Measurements from ENCODE around the gene OR7C1.
A peak's percentile ranks its signal among the peaks of the same experiment; 100 is the strongest.

Gene OR7C1

GRCh38 chr19:14762111-14762510, 72.9 kb downstream of the OR7C1 start:
- Histone ChIP-seq H3K36me3 (ENCODE audit: low read depth) (no peaks in the 10 kb centered on the region), H3K27ac (ENCODE audit: poor library complexity, severe bottlenecking) (no peak overlapping the region), H3K27me3 (ENCODE audit: insufficient read depth, poor library complexity, severe bottlenecking) (no peaks in the 10 kb centered on the region), H3K4me1 (ENCODE audit: insufficient read depth, poor library complexity, severe bottlenecking) (no peaks in the 10 kb centered on the region), H3K9me3 (ENCODE audit: severe bottlenecking) (no peaks in the 10 kb centered on the region), H3K4me3 (ENCODE audit: severe bottlenecking) (no peak overlapping the region)
- no peak for TF ChIP-seq CTCF (IDR thresholded peaks at IDR 0.05; ENCODE audit: poor library complexity, severe bottlenecking)
- ATAC-seq (ENCODE audit: low read depth) (no peak), DNase-seq (ENCODE audit: low spot score) (no peak)

GRCh38 chr19:14761607-14762006, 73.4 kb downstream of the OR7C1 start:
- ATAC-seq (ENCODE audit: low read depth), result no peak
- no peaks in the 10 kb centered on the region for H3K27me3 ChIP-seq (ENCODE audit: insufficient read depth, poor library complexity, severe bottlenecking)

GRCh38 chr19:14758816-14759215, 76.2 kb downstream of the OR7C1 start:
- ATAC-seq (ENCODE audit: low read depth) (peak; percentile 76), DNase-seq (ENCODE audit: low spot score) (peak; percentile 14)
- Histone ChIP-seq H3K4me1 (ENCODE audit: insufficient read depth, poor library complexity, severe bottlenecking) (no peaks in the 10 kb centered on the region), H3K27me3 (ENCODE audit: insufficient read depth, poor library complexity, severe bottlenecking) (no peaks in the 10 kb centered on the region), H3K36me3 (ENCODE audit: low read depth) (no peaks in the 10 kb centered on the region), H3K27ac (ENCODE audit: poor library complexity, severe bottlenecking) (no peak overlapping the region), H3K9me3 (ENCODE audit: severe bottlenecking) (no peaks in the 10 kb centered on the region), H3K4me3 (ENCODE audit: severe bottlenecking) (peak overlapping the region; percentile 2)
- no peak for TF ChIP-seq CTCF (IDR thresholded peaks at IDR 0.05; ENCODE audit: poor library complexity, severe bottlenecking)

More at GRCh38 chr19:14761607-14762006, 73.4 kb downstream of the OR7C1 start:
- H3K4me3 ChIP-seq (ENCODE audit: severe bottlenecking), result no peak overlapping the region
- DNase-seq (ENCODE audit: low spot score), result peak; percentile 4
- TF ChIP-seq CTCF (IDR thresholded peaks at IDR 0.05; ENCODE audit: poor library complexity, severe bottlenecking), result no peak
- H3K36me3 ChIP-seq (ENCODE audit: low read depth), result no peaks in the 10 kb centered on the region
- H3K4me1 ChIP-seq (ENCODE audit: insufficient read depth, poor library complexity, severe bottlenecking), result no peaks in the 10 kb centered on the region
- H3K27ac ChIP-seq (ENCODE audit: poor library complexity, severe bottlenecking), result no peak overlapping the region
- H3K9me3 ChIP-seq (ENCODE audit: severe bottlenecking), result no peaks in the 10 kb centered on the region

GRCh38 chr19:14748601-14749000, 86.4 kb downstream of the OR7C1 start:
- Histone ChIP-seq H3K27ac (ENCODE audit: poor library complexity, severe bottlenecking) (no peak overlapping the region), H3K9me3 (ENCODE audit: severe bottlenecking) (no peaks in the 10 kb centered on the region), H3K4me1 (ENCODE audit: insufficient read depth, poor library complexity, severe bottlenecking) (no peaks in the 10 kb centered on the region), H3K36me3 (ENCODE audit: low read depth) (no peaks in the 10 kb centered on the region), H3K27me3 (ENCODE audit: insufficient read depth, poor library complexity, severe bottlenecking) (no peaks in the 10 kb centered on the region), H3K4me3 (ENCODE audit: severe bottlenecking) (no peak overlapping the region)
- DNase-seq (ENCODE audit: low spot score) (no peak), ATAC-seq (ENCODE audit: low read depth) (no peak)
- no peak for TF ChIP-seq CTCF (IDR thresholded peaks at IDR 0.05; ENCODE audit: poor library complexity, severe bottlenecking)
